Endothelial cell of umbilical vein (primary cell): ENCODE measurements around the gene MBD5. TPM values are rescaled to one million over a fixed set of nuclear protein-coding genes. Genes with fewer than 3 reads are reported as not detected.

Experiments
- BruUV-seq: library from RNA; stranded (reverse); fragments of 400-500 nt; replicated peaks from 2 replicates; lab custom pipeline; 2021; lab: Mats Ljungman, UMichigan
- CTCF ChIA-PET: fragments of 300-600, 350-600 bp; sonication (Branson Sonifier 250); formaldehyde crosslinking; loops from one replicate; lab custom pipeline; 2021; ENCODE audit warnings: antibody characterized with exemption, inconsistent platforms; lab: Charles Lee
- POLR2A ChIA-PET: fragments of 300-600, 350-600 bp; sonication (Branson Sonifier 250); formaldehyde crosslinking; loops from one replicate; lab custom pipeline; 2021; ENCODE audit warnings: antibody characterized with exemption, inconsistent platforms; lab: Charles Lee
- DNase-seq: peaks from one replicate; pipeline ENCODE4 v3.0.0-alpha.2; 2011; ENCODE audit warnings: low read depth, low spot score
- FAIRE-seq: peaks from 2 replicates; lab custom pipeline; 2011; peaks lifted over from hg19 to GRCh38; lab: Jason Lieb, UNC
- H2AFZ ChIP-seq: 2 replicates; pipeline ENCODE4 v1.6.0; 2012; ENCODE audit warnings: low read depth, low read length, control low read depth, inconsistent platforms
- H3K27ac ChIP-seq: 2 replicates; pipeline ENCODE4 v1.5.1; 2011; ENCODE audit warnings: low read depth, mild to moderate bottlenecking, control low read depth, low read length, moderate library complexity; ENCODE audit not compliant: insufficient read depth
- H3K27me3 ChIP-seq, 2 experiments: 2 replicates each; pipeline versions ENCODE4 v1.6.0 to v1.6.1; 2011; ENCODE audit warnings: low read length in 2 of 2, mixed read lengths in 1 of 2; ENCODE audit not compliant: control insufficient read depth in 2 of 2, insufficient read depth in 2 of 2
- H3K36me3 ChIP-seq, 2 experiments: 2 replicates in 1 of 2; 3 replicates in 1 of 2; pipeline ENCODE4 v1.5.1; 2011; ENCODE audit warnings: low read length in 2 of 2, mild to moderate bottlenecking in 1 of 2, moderate library complexity in 1 of 2; ENCODE audit not compliant: control insufficient read depth in 2 of 2, insufficient read depth in 2 of 2; ENCODE audit errors: extremely low read depth in 1 of 2
- H3K4me1 ChIP-seq: 3 replicates; pipeline ENCODE4 v1.5.1; 2011; ENCODE audit warnings: mild to moderate bottlenecking, low read length; ENCODE audit not compliant: control insufficient read depth, insufficient read depth; ENCODE audit errors: extremely low read depth
- H3K4me2 ChIP-seq: 2 replicates; pipeline ENCODE4 v1.6.1; 2011; ENCODE audit warnings: low read length, control low read depth, mixed read lengths; ENCODE audit not compliant: insufficient read depth
- H3K4me3 ChIP-seq, 3 experiments: fragments of 200-600 bp in 1 of 3; sonication (generic), shearing (Covaris generic) in 1 of 3; replicated peaks in 1 of 3; 2 replicates each; pipeline ENCODE4 v1.5.1; 2011 to 2016; ENCODE audit warnings: control low read depth in 3 of 3, low read length in 3 of 3, mild to moderate bottlenecking in 2 of 3, inconsistent platforms in 1 of 3, low read depth in 1 of 3, moderate library complexity in 1 of 3; ENCODE audit not compliant: insufficient read depth in 1 of 3
- H3K79me2 ChIP-seq: 2 replicates; pipeline ENCODE4 v1.6.0; 2012; ENCODE audit warnings: low read length, inconsistent platforms; ENCODE audit not compliant: control insufficient read depth, insufficient read depth
- H3K9ac ChIP-seq: replicated peaks from 2 replicates; pipeline ENCODE3; 2011; ENCODE audit warnings: low read length, control low read depth; ENCODE audit not compliant: insufficient read depth; ENCODE audit errors: extremely low read depth
- H3K9me1 ChIP-seq: replicated peaks from 3 replicates; pipeline ENCODE4 v1.6.0; 2011; ENCODE audit warnings: mild to moderate bottlenecking, low read length; ENCODE audit not compliant: control insufficient read depth, insufficient read depth; ENCODE audit errors: extremely low read depth
- H3K9me3 ChIP-seq: replicated peaks from 2 replicates; pipeline ENCODE4 v1.5.1; 2012; ENCODE audit warnings: low read length, inconsistent platforms; ENCODE audit not compliant: control insufficient read depth, insufficient read depth
- H4K20me1 ChIP-seq: replicated peaks from 2 replicates; pipeline ENCODE3; 2011; ENCODE audit warnings: mild to moderate bottlenecking, low read length; ENCODE audit not compliant: control insufficient read depth, insufficient read depth; ENCODE audit errors: extremely low read depth
- CTCF ChIP-seq, 2 donors: IDR thresholded peaks; 1 replicate in 1 of 2; 2 replicates in 1 of 2; pipeline ENCODE4 v1.5.1; 2011; ENCODE audit warnings: low read length in 2 of 2, mild to moderate bottlenecking in 2 of 2, moderate library complexity in 2 of 2, control low read depth in 1 of 2, inconsistent platforms in 1 of 2, low read depth in 1 of 2; ENCODE audit not compliant: insufficient read depth in 1 of 2; ENCODE audit errors: extremely low read depth in 1 of 2
- EZH2 ChIP-seq: IDR thresholded peaks from 2 replicates; pipeline ENCODE4 v1.6.1; 2012; ENCODE audit warnings: borderline replicate concordance, low read depth, mild to moderate bottlenecking, moderate library complexity, low read length, inconsistent platforms; ENCODE audit not compliant: severe bottlenecking
- FOS ChIP-seq: IDR thresholded peaks from 2 replicates; pipeline ENCODE4 v1.6.1; 2011; ENCODE audit warnings: mild to moderate bottlenecking, low read length, moderate library complexity, borderline replicate concordance; ENCODE audit not compliant: insufficient read depth
- GATA2 ChIP-seq: IDR thresholded peaks from 2 replicates; pipeline ENCODE4 v1.7.0; 2011; ENCODE audit warnings: low read depth, mild to moderate bottlenecking, moderate library complexity, mixed read lengths, low read length; ENCODE audit not compliant: insufficient read length, insufficient read depth
- JUN ChIP-seq: IDR thresholded peaks from 2 replicates; pipeline ENCODE4 v1.6.1; 2011; ENCODE audit warnings: borderline replicate concordance, low read depth; ENCODE audit not compliant: insufficient read length, insufficient read depth
- MAX ChIP-seq: IDR thresholded peaks from 2 replicates; pipeline ENCODE4 v1.6.1; 2011; ENCODE audit not compliant: insufficient read depth, insufficient read length
- MYC ChIP-seq: IDR thresholded peaks from one replicate; pipeline ENCODE4 v1.6.1; 2011; ENCODE audit warnings: mild to moderate bottlenecking, low read depth, low read length
- POLR2A ChIP-seq: IDR thresholded peaks from 2 replicates; pipeline ENCODE4 v1.6.1; 2012; ENCODE audit warnings: low read depth, mild to moderate bottlenecking, control low read depth, low read length
- POLR2AphosphoS5 ChIP-seq: IDR thresholded peaks from 2 replicates; pipeline ENCODE4 v1.6.1; 2012; ENCODE audit warnings: low read depth, mild to moderate bottlenecking, control low read depth, low read length, moderate library complexity; ENCODE audit not compliant: insufficient read depth
- dilution Hi-C: fragments of 300-500 bp; cut with MboI; formaldehyde crosslinking; loops from one replicate; pipeline ENCODE4 v1.15.0; 2019; ENCODE audit warnings: low sequenced_read_pairs; ENCODE audit not compliant: extremely low pct_ligation_motif_present
- intact Hi-C: fragments of 100-400 bp; cut with micrococcal nuclease; formaldehyde crosslinking; loops from one replicate; pipeline ENCODE4 v1.10.0; 2022
- polyA plus RNA-seq, 4 experiments: library from polyadenylated mRNA; depleted of rRNA in 3 of 4; stranded (reverse) in 3 of 4; unstranded in 1 of 4; fragments of >200 nt; gene quantifications; 2 replicates each; pipeline versions ENCODE4 v1.2.1 to v1.2.3, GENCODE V29; 2011 to 2012; ENCODE audit warnings: missing spikeins in 1 of 4
- total RNA-seq: library from RNA; stranded (reverse); gene quantifications from 2 replicates; pipeline ENCODE4 v1.2.3, GENCODE V29; 2021

MBD5 gene
- total and polyA plus RNA-seq, 2 donors (not counting 3 experiments of a cell fraction or from before 2014, with no cell fraction given), result 11.3 to 37.0 TPM

DNA sequence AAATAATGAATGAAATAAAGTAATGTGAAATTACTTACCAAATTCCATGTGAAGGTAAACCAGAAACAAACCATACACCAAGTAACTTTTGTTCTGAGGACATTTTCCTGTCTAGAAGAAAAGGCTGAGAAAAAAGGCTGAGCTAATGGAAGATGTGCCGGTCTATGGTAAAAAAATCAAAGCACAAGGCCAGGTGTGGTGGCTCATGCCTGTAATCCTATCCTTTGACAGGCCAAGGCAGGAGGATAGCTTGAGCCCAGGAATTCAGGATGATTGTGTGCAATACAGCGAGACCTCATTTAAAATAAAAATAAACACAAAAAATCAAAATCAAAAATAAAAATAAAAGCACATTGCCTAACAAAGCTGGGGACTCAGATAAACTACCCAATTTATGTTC is 7.0 kb upstream of the MBD5 start:
- no peak for FAIRE-seq
- CTCF ChIA-PET, result interaction anchor here (1.5 kb wide), 1 partner anchor 495 kb away, joined by 4 read pairs; no protein-coding TSS in a partner anchor

More for the DNA sequence above, 7.0 kb upstream of the MBD5 start:
- H3K4me1 ChIP-seq, result no peaks in the 10 kb centered on the region
- DNase-seq, result no peak
- H3K4me3 ChIP-seq, result no peak overlapping the region
- peaks cover 62% of the 10 kb centered on the region for H3K79me2 ChIP-seq
- no peak overlapping the region for H2AFZ ChIP-seq
- H3K27me3 ChIP-seq, result no peaks in the 10 kb centered on the region
- H3K36me3 ChIP-seq, result no peaks in the 10 kb centered on the region
- dilution Hi-C loops, result no loop called here
- no peaks in the 10 kb centered on the region for H3K9me1 ChIP-seq
- BruUV-seq, result no TSS peak
- TF ChIP-seq CTCF (IDR thresholded peaks at IDR 0.05; ENCODE audit: extremely low read depth in 1 of 2, insufficient read depth in 1 of 2, low read depth in 1 of 2, low read length in 2 of 2) (no peak), GATA2 (no peak), JUN (no peak), POLR2A (no peak), MAX (no peak), POLR2AphosphoS5 (no peak), EZH2 (no peak), MYC (no peak), FOS (no peak)
- H3K4me2 ChIP-seq, result no peak overlapping the region
- H3K9ac ChIP-seq, result no peak overlapping the region
- peaks cover 2% of the 10 kb centered on the region for H4K20me1 ChIP-seq
- H3K27ac ChIP-seq, result no peak overlapping the region
- POLR2A ChIA-PET, result no interaction called here
- intact Hi-C loops, result no loop called here
- no peaks in the 10 kb centered on the region for H3K9me3 ChIP-seq
